ENCODE data around the gene NPHP4.
A peak's percentile ranks its signal among the peaks of the same experiment; 100 is the strongest.

NPHP4 gene

GRCh38 chr1:6004412-6005123 is 12.3 kb upstream of the NPHP4 start:
- no peak for DNase-seq (ENCODE audit: low read depth in 2 of 2)

- no peak for DNase-seq (ENCODE audit: low read depth in 2 of 2)
Measured at GRCh38 chr1:6003568-6004411, 11.6 kb upstream of the NPHP4 start.

DNA sequence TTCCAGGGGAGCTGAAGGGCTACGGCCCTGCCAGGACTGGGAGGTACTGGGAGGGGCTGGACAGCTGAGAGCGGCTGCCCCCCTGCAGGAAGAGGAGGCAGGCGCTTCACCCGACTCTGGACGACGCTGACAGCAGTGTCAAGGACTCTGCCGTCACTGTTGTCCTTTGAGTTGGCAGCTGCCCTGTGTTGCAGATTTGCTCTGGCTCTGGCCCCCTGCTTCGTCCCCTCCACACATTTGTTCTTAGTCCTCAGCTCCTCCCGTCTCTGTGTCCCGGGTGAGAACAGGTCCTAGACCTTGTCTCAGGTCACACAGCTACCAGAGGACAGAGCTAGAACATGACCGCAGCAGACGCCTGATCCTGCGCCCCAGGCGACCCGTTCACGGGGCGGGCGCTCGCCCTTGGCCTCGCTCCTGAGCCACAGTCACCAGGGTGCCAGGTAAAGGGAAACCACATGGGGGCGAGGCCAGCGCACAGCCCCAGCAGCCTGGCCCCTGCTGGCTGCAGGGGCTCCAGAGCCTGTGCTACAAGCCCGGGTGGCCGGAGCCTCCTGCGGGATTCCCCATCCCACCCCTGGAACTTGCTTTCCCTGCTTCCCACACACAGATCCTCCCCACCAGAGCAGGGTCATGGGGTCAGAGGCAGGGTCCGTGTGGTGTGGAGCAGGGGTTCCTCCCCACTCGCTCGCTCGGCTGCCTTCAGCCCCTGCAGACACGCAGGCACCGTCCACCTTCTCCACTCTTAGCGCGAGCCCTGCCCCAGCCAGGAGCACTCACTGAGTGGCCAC is 10.7 kb upstream of the NPHP4 start:
- DNase-seq (ENCODE audit: low read depth in 2 of 2): no peak

DNA sequence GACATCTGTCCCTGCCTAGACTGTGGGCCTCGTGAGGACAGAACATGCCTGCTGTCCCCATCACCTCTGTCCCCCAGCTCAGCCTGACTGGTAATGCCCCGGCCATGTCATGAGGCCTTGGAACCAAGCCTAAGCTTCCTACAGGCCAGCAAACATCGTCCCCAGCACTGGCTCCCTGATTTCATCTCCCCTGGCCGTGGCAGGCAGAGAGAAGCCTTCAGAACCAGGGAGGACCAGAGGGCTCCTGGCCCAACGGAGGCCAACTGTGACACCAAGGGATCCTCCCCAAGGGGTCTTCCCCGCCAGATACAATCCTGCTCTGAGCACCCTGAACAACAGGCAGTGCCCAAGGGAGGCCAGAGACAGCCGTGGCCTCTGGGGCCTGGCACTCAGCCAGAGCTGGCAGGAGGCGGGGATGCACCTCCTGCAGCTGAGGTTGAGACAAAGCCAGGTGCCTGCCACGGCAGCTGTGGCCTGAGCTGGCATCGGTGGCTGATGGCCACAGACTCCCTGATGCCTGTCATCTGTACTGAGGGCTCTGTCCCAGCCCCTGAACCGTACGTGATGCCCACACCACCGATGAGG is 9.9 kb upstream of the NPHP4 start:
- DNase-seq (ENCODE audit: low read depth in 2 of 2): no peak

DNA sequence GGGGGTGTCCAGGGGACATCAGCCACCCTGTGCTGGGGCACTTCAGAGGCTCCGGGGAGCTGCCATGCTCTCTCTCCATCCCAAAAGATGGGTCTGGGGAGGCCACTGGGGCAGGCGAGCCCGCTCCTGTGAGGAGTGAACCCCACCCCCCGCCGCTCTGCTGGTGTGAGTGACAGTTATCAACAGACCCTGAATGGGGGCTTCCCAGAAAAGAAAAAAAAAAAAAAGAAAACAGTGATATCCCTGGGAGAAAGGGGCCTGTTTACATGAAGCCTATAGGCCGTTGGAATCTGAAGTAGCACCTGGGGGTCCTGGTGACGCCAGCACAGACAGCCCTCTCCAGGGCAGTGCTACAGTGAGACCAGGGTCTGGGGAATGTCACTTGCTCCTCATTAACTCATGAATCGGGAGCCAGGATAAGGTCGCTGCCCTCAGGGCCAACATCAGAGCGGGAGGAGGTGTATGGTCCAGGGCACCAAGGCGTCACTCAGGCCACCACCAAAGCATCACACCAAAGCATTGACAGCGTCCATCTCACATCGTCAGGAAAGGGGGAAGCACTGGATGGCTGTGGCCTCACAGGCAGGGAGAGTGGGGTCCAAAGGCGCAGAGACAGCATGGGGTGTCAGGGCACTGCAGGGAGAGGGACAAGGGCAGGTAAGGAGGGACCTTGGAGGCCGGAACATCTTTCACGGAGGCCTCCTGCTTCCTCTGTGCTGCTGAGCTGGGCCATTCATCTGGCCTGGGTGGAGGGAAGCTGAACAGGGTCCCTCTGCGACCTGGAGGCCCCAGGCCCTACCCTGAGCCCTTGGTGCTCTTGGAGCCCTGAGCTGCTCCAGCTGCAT is 8.4 kb upstream of the NPHP4 start:
- DNase-seq (ENCODE audit: low read depth in 2 of 2): no peak

GRCh38 chr1:5999711-6000443 is 7.7 kb upstream of the NPHP4 start:
- DNase-seq (ENCODE audit: low read depth in 2 of 2): no peak

- no peak for DNase-seq (ENCODE audit: low read depth in 2 of 2)
Measured at GRCh38 chr1:5998906-5999301, 6.7 kb upstream of the NPHP4 start.

- DNase-seq (ENCODE audit: low read depth in 2 of 2): no peak
Measured at GRCh38 chr1:5998051-5998905, 6.1 kb upstream of the NPHP4 start.

- no peak for DNase-seq (ENCODE audit: low read depth in 2 of 2)
Measured at GRCh38 chr1:5997316-5997715, 5.1 kb upstream of the NPHP4 start.

DNA sequence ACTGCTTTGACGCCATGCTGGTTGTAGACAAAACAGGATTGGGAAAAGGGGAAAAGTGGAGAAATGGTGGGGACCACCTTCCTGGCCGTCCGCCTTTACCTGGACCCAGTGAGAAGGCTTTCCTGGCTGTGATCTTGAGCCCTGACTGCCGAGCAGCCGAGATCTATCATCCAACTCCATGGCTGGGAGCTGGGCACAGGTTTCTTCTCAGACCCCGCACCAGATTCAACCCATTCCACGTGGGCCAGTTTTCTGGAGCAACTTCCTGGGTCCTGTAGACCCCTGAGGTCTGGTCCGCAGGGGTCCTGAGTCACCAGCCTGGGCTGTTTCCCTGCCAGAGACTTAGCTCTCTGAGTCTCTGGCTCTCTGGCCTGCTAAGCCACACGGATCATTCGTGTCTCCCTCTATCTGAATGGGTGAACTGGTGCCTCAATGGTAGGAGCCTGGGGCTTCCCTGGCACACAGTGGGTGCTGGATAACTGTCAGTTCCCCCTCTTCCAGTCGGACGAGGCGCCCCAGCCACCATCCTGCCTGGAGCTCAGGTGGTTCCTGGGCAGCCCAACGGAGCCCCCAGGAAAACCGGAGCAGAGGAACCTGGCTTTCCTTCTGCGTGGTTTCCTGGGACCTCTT is 4.5 kb upstream of the NPHP4 start:
- DNase-seq (ENCODE audit: low read depth in 2 of 2): no peak

DNA sequence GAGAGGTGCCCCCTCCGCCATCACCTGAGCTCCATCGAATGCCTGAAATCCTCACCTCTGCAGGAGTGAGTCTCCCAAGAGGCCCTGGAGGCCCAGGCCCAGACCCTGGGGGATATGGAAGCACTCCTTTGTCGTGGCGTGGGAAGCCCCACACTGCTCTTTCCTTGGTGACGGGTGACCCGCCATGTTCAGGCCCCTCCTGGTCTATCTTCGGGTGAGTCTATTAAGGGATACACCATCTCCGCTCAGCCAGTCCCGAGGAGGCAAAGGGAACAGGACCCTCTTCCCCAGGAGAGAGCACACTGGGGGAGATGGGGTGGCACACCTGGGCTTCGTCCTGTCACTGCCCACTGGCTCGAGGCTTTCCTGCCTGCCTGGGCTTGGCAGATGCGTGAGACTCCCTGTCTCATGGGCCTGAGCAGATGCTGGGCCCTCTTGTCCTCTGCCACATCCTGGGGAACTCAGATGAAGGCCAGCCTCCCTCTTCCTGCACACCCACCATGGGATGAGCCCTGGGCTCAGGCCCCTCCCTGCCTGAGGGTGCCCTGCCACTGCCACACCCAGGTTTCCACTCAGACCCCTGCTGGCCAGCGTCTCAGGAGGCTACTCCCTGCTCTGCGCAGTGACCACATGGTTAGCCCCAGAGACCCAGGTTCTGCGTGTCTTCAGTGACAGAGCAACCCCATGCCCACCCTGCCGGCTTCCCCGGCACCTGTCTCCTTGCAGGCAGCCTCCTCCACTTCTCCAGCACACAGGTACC is 3.8 kb upstream of the NPHP4 start:
- DNase-seq (ENCODE audit: low read depth in 2 of 2): no peak

DNA sequence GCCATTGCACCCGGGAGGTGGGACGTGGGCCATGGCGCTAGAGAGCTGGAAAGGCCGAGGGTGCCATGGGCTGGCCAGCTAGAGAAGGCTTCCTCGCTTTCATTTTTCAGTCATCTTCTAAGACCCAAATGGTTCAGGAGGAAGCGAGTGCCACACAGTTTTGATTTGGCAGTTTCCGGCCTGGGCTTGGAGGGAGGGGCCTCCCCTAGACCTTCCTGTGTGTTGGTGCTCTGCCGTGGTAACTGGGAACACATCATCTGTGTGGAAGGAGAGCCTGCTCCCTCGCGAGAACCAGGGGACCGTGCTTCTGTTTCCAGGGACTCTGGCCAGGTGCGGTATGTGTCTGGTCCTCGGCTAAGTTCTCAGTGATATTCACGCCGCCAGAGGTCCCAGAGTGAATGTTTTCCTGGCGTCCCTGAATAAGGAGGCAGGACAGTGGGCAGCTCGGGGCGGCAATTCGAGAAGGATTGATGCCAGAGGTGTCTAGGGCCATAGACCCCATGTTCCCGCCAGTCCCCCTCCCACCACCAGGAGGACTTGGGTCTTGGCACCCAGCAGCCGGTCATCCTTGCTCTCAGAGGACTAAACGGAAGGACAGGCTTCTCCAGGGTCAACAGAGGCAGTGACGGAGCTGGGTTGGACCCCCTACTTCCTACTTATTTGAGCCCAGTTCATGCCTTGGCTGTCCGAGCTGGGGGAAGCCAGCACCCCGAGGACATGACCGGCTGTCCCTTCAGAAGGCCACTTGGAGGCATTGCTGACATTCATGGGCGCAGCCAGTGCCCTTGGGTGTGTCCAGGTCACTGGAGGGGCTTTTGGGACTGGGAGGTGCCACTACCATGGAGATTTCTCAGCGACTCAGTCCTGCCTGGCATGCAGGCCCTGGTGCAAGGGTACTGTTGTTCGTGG is 2.7 kb upstream of the NPHP4 start:
- peak in 1 of 2 donors; percentile 44 for DNase-seq (ENCODE audit: low read depth in 2 of 2)

- DNase-seq (ENCODE audit: low read depth in 2 of 2): no peak
Measured at GRCh38 chr1:5993556-5994491, 1.6 kb upstream of the NPHP4 start.

GRCh38 chr1:5992814-5993555 is 760 bp upstream of the NPHP4 start:
- DNase-seq (ENCODE audit: low read depth in 2 of 2): no peak

GRCh38 chr1:5991381-5992025 is 722 bp downstream of the NPHP4 start:
- no peak for DNase-seq (ENCODE audit: low read depth in 2 of 2)
